Measurements from ENCODE around the gene VAMP2. TPM values are rescaled to one million over a fixed set of nuclear protein-coding genes. Genes with fewer than 3 reads are reported as not detected.

Gene VAMP2
- total and polyA plus RNA-seq, 10 of the 15 experiments (the other 5 are each of a cell fraction or from before 2014, with no cell fraction given): 3.0 to 35.2 (median 25.0) TPM

DNA sequence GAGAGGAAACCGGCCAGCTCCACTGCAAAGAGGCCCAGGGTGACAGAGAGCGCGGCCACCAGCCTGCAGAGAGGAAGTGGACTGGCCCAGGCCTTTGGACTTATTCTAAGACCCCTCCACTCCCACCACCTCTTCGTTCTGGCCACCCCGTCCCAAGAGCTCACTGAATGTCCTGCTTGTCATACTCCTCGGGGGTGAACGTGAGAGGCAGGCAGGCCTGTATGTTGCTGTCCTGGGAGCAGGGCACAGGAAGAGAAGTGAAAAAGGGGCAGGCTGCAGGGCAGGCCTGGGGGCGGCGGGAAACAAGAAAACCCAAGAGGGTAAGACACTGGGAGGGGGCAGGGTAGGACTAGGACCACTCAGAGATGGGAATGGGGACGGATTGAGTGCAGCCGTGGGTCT lies 13.0 kb upstream of the VAMP2 start:
- DNase-seq (ENCODE audit: low read depth, low spot score) (no peak), FAIRE-seq (no peak), ATAC-seq (peak; percentile 5)
- Histone ChIP-seq H3K36me3 (ENCODE audit: control insufficient read depth in 2 of 2, insufficient read depth in 2 of 2, low read length in 1 of 2) (no peaks in the 10 kb centered on the region), H2AFZ (ENCODE audit: control insufficient read depth, low read depth, low read length) (peak overlapping the region; percentile 83), H3K9me3 (replicated peaks; ENCODE audit: control insufficient read depth, insufficient read depth, low read length) (no peaks in the 10 kb centered on the region), H4K20me1 (ENCODE audit: control insufficient read depth, insufficient read depth) (no peaks in the 10 kb centered on the region), H3K4me3 (peak overlapping the region; percentile 93), H3K27me3 (replicated peaks in 1 of 2; ENCODE audit: control insufficient read depth in 2 of 2, insufficient read depth in 2 of 2, low read length in 1 of 2) (no peaks in the 10 kb centered on the region), H3K79me2 (ENCODE audit: control insufficient read depth, insufficient read depth, low read length) (peaks cover 3% of the 10 kb centered on the region; the same call in 1 of the 2 replicates), H3K4me2 (ENCODE audit: control insufficient read depth, insufficient read depth) (peak overlapping the region; percentile 70), H3K9ac (ENCODE audit: control insufficient read depth, insufficient read depth, low read length) (peak overlapping the region; percentile 67), H3K27ac (ENCODE audit: control insufficient read depth, insufficient read depth) (peak overlapping the region; percentile 61), H3K4me1 (ENCODE audit: control insufficient read depth, insufficient read depth, low read length) (peaks cover 14% of the 10 kb centered on the region)
- 0% methylated on average over 11 of the region's 11 CpGs for WGBS (ENCODE audit: insufficient coverage, insufficient replicate concordance, low lambda C conversion rate, missing lambda C conversion rate)
- no TSS peak for BruUV-seq (replicated peaks)
- ChIA-PET RAD21 (ENCODE audit: unreplicated experiment) (interaction anchor here (1.0 to 2.5 kb wide), 2 partner anchors 10 to 12 kb away, joined by 5 to 13 read pairs; no protein-coding TSS in a partner anchor), POLR2A (interaction anchor here (0.6 to 2.8 kb wide), 6 partner anchors 11 to 1830 kb away, joined by 3 to 26 read pairs (median 4); no protein-coding TSS in a partner anchor), CTCF (interaction anchor here (0.6 to 1.7 kb wide), 3 partner anchors 12 to 84 kb away, joined by 3 to 4 read pairs (median 3); no protein-coding TSS in a partner anchor), SMC1A (ENCODE audit: uncharacterized antibody, unreplicated experiment) (interaction anchor here (1.1 kb wide), 1 partner anchor 119 kb away, joined by 3 read pairs; the partner anchor contains the start of gene SLC25A35)
- peak; percentile 61 for TF ChIP-seq SPI1 (IDR thresholded peaks at IDR 0.05; ENCODE audit: borderline replicate concordance, insufficient read depth, low read depth, low read length)
- TF ChIP-seq CREM (IDR thresholded peaks at IDR 0.05; ENCODE audit: low read depth): no peak
- TF ChIP-seq ATF7 (IDR thresholded peaks at IDR 0.05; ENCODE audit: low read depth): peak; percentile 22; the same call in 1 of the 2 replicates
- TF ChIP-seq NBN (IDR thresholded peaks at IDR 0.05): peak; percentile 83; the same call in 1 of the 2 replicates
- 0 out of 4 replicates have a peak, but pooled peaks have one; percentile 10 to 15 for TF ChIP-seq BHLHE40 (IDR thresholded peaks at IDR 0.05; ENCODE audit: borderline replicate concordance in 1 of 2, low read depth in 2 of 2, low read length in 1 of 2)
- no peak for TF ChIP-seq NFYA (IDR thresholded peaks at IDR 0.05; ENCODE audit: borderline replicate concordance, low read depth, low read length)
- TF ChIP-seq, protein P1, sequence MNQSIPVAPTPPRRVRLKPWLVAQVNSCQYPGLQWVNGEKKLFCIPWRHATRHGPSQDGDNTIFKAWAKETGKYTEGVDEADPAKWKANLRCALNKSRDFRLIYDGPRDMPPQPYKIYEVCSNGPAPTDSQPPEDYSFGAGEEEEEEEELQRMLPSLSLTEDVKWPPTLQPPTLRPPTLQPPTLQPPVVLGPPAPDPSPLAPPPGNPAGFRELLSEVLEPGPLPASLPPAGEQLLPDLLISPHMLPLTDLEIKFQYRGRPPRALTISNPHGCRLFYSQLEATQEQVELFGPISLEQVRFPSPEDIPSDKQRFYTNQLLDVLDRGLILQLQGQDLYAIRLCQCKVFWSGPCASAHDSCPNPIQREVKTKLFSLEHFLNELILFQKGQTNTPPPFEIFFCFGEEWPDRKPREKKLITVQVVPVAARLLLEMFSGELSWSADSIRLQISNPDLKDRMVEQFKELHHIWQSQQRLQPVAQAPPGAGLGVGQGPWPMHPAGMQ (IDR thresholded peaks at IDR 0.05; ENCODE audit: borderline replicate concordance): no peak
- TF ChIP-seq ELK1 (IDR thresholded peaks at IDR 0.05; ENCODE audit: low read depth, low read length): peak; percentile 24; the same call in 1 of the 2 replicates
- TF ChIP-seq MLLT1 (IDR thresholded peaks at IDR 0.05): 0 out of 2 replicates have a peak, but pooled peaks have one; percentile 42
- TF ChIP-seq, protein P2, sequence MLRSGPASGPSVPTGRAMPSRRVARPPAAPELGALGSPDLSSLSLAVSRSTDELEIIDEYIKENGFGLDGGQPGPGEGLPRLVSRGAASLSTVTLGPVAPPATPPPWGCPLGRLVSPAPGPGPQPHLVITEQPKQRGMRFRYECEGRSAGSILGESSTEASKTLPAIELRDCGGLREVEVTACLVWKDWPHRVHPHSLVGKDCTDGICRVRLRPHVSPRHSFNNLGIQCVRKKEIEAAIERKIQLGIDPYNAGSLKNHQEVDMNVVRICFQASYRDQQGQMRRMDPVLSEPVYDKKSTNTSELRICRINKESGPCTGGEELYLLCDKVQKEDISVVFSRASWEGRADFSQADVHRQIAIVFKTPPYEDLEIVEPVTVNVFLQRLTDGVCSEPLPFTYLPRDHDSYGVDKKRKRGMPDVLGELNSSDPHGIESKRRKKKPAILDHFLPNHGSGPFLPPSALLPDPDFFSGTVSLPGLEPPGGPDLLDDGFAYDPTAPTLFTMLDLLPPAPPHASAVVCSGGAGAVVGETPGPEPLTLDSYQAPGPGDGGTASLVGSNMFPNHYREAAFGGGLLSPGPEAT (IDR thresholded peaks at IDR 0.05; ENCODE audit: low read depth): 0 out of 2 replicates have a peak, but pooled peaks have one; percentile 22
- intact Hi-C loops (cut with micrococcal nuclease; ENCODE audit: unreplicated experiment) (no loop called here), in situ Hi-C loops (cut with MboI) (no loop called here)

All from GM12878 (cell line).